ENCODE results near the gene EMILIN2. TPM values are rescaled to one million over a fixed set of nuclear protein-coding genes. Genes with fewer than 3 reads are reported as not detected.

The EMILIN2 gene
- total RNA-seq, 4 donors from 2014 or later, result 17.9 to 29.9 (median 22.2) TPM

DNA sequence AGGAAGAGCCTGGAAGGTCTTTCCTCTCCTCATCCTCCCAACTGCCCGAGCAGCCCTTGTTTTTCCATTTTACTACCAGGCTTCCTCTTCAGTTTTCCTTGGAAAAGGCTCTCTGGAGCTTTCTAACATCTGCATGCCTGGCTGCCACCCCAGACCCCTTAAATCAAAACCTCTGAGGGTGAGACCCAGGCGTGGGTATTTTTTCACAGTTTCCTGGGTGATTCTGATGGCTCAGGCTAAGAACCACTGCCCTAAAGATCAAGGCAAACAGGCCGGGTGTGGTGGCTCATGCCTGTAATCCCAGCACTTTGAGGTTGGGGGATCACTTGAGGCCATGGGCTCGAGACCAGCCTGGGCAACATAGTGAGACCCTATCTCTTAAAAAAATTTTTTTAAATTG lies 35.4 kb downstream of the EMILIN2 start:
- no peak for TF ChIP-seq POLR2A (IDR thresholded peaks at IDR 0.05)
- TF ChIP-seq, protein P1, sequence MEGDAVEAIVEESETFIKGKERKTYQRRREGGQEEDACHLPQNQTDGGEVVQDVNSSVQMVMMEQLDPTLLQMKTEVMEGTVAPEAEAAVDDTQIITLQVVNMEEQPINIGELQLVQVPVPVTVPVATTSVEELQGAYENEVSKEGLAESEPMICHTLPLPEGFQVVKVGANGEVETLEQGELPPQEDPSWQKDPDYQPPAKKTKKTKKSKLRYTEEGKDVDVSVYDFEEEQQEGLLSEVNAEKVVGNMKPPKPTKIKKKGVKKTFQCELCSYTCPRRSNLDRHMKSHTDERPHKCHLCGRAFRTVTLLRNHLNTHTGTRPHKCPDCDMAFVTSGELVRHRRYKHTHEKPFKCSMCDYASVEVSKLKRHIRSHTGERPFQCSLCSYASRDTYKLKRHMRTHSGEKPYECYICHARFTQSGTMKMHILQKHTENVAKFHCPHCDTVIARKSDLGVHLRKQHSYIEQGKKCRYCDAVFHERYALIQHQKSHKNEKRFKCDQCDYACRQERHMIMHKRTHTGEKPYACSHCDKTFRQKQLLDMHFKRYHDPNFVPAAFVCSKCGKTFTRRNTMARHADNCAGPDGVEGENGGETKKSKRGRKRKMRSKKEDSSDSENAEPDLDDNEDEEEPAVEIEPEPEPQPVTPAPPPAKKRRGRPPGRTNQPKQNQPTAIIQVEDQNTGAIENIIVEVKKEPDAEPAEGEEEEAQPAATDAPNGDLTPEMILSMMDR (IDR thresholded peaks at IDR 0.05), result no peak
- WGBS, 2 donors, result 88 to 92% methylated on average over 4 of the region's 4 CpGs
- DNase-seq, result no peak

DNA sequence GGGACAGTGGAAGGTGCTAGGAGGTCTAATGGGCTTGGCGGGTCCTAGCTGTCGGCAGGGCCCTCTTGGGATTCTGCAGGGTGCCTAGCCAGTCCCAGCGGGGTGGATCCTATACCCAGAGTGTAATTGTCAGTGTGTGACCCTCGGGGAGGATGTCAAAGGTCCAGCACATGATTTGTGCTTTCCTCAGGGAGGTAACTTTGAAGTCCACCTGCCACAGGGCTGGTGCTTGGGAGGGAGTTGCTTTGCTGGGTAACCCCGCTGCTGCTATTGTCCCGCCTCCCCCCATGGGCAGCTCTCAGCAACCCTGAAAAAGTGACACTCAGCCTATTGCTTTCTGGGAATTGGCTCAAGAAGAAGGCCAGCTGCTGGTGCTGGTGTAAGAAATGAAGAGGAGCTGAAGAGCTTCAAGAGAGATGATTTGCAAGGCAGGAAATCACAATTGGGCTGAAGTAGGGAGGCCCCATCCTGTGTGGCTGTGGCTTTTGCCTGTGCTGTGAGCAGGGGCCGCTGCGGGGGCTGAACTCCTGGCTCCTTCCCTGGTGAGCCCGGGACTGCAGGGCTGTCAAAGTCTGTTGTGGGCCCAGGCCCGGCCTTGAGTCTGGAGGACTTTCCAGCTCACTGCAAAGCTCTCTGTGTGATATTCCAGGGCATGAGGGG lies 36.4 kb downstream of the EMILIN2 start:
- DNase-seq, result peak; percentile 20 to 30
- peak overlapping the region in 1 of 3 donors; percentile 92 for H3K27ac ChIP-seq
- TF ChIP-seq POLR2A (IDR thresholded peaks at IDR 0.05), result no peak
- TF ChIP-seq, protein P1 (IDR thresholded peaks at IDR 0.05), result no peak
- H3K27me3 ChIP-seq, result no peaks in the 10 kb centered on the region
- no peaks in the 10 kb centered on the region for H3K36me3 ChIP-seq
- no peaks in the 10 kb centered on the region for H3K9me3 ChIP-seq
- WGBS, 2 donors, result 55 to 58% methylated on average over 10 of the region's 10 CpGs
- peaks cover 14 to 49% of the 10 kb centered on the region in 2 donors for H3K4me1 ChIP-seq
- H3K4me3 ChIP-seq (replicated peaks in 1 of 3), result no peak overlapping the region
- intact Hi-C loops (cut with DNase I), result no loop called here

More for the DNA sequence above, 35.4 kb downstream of the EMILIN2 start:
- H3K27ac ChIP-seq, result peak overlapping the region; percentile 80 to 92 (median 91)
- intact Hi-C loops (cut with DNase I), result no loop called here
- H3K9me3 ChIP-seq, result no peaks in the 10 kb centered on the region
- no peaks in the 10 kb centered on the region for H3K36me3 ChIP-seq
- no peaks in the 10 kb centered on the region for H3K27me3 ChIP-seq
- H3K4me1 ChIP-seq, result peaks cover 14 to 53% of the 10 kb centered on the region in 2 donors
- no peak overlapping the region for H3K4me3 ChIP-seq (replicated peaks in 1 of 3)

DNA sequence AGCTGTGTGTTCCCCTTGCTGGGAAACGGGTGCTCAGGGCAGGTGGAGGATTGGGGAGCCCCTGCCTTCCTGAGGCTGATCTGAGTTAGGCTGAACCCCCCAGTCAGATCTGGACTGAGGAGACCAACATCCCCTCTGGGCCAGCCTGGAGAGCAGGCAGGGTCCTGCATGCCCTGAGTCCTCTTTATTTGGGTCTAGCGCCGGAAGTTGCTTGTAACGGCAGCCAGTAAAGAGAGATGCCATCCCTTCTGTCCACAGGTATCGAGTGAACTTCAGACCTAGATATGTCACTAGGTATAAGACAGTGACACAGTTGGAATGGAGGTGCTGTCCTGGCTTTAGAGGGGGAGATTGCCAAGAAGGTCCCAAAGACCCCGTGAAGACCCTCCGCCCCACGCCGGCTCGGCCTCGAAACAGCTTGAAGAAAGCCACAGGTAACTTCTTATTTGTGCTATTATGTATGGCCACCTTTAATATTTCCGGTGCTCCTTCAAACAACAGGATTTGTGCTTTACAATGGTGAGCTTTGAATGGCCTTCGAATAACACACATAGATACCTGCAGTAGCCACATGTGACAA lies 38.0 kb downstream of the EMILIN2 start:
- Histone ChIP-seq H3K36me3 (no peaks in the 10 kb centered on the region), H3K9me3 (no peaks in the 10 kb centered on the region), H3K4me1 (peaks cover 14 to 37% of the 10 kb centered on the region in 2 donors), H3K4me3 (replicated peaks in 1 of 3) (no peak overlapping the region), H3K27me3 (no peaks in the 10 kb centered on the region), H3K27ac (no peak overlapping the region)
- intact Hi-C loops (cut with DNase I), result no loop called here
- DNase-seq, result no peak
- no peak for TF ChIP-seq POLR2A (IDR thresholded peaks at IDR 0.05)
- TF ChIP-seq, protein P1 (IDR thresholded peaks at IDR 0.05), result no peak
- 97 to 98% methylated on average over 13 of the region's 13 CpGs for WGBS, 2 donors

DNA sequence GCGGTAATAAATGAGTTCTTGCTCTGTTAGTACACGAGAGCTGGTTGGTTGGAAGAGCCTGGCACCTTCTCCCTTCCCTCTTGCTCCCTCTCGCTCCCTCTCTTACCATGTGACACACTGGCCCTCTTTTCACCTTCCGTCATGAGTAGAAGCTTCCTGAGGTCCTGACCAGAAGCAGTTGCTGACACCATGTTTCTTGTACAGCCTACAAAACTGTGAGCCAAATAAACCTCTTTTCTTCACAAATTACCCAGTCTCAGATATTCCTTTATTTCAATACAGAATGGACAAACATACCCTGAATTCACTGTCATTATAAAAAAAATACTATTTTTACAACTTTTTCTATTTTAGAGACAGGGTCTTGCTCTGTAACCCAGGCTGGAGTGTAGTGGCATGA lies 40.7 kb downstream of the EMILIN2 start:
- Histone ChIP-seq H3K9me3 (no peaks in the 10 kb centered on the region), H3K4me1 (peaks cover 0 to 11% of the 10 kb centered on the region in 2 donors), H3K36me3 (no peaks in the 10 kb centered on the region), H3K4me3 (replicated peaks in 1 of 3) (no peak overlapping the region), H3K27me3 (no peaks in the 10 kb centered on the region), H3K27ac (no peak overlapping the region)
- intact Hi-C loops (cut with DNase I), result no loop called here
- TF ChIP-seq POLR2A (IDR thresholded peaks at IDR 0.05), result no peak
- TF ChIP-seq, protein P1 (IDR thresholded peaks at IDR 0.05), result no peak
- WGBS, 2 donors, result 84 to 91% methylated on average over 4 of the region's 4 CpGs
- no peak for DNase-seq

DNA sequence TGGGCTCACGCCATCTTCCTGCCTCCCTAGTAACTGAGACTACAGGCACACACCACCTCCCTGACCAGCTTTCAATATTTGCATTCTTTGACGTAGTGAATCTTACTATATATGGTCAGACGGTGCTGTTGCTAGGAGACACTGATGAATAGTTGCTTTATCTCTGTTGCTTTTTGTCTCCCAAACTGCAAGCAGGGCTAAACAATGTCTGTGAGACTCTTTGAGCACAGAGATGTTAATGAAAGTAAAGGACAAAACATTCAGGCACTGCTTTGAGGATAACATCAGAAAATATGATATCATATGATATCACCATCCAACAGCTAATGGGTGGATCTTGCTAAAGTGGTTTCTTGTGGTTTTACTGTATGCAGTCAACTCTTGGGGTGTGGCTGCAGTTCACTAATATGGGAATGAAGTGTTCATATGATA lies 43.0 kb downstream of the EMILIN2 start:
- no peak for DNase-seq
- H3K27me3 ChIP-seq, result no peaks in the 10 kb centered on the region
- H3K27ac ChIP-seq, result no peak overlapping the region
- WGBS, 2 donors, result 87 to 89% methylated on average over 3 of the region's 3 CpGs
- H3K4me1 ChIP-seq, result peaks cover 0 to 9% of the 10 kb centered on the region in 2 donors
- no peaks in the 10 kb centered on the region for H3K9me3 ChIP-seq
- intact Hi-C loops (cut with DNase I), result no loop called here
- TF ChIP-seq, protein P1 (IDR thresholded peaks at IDR 0.05), result no peak
- TF ChIP-seq POLR2A (IDR thresholded peaks at IDR 0.05), result no peak
- H3K4me3 ChIP-seq (replicated peaks in 1 of 3), result no peak overlapping the region
- H3K36me3 ChIP-seq, result no peaks in the 10 kb centered on the region

All from thyroid gland (tissue), 4 donors.